ENCODE measurements around the gene PFKFB1.

- TF ChIP-seq, protein P1, sequence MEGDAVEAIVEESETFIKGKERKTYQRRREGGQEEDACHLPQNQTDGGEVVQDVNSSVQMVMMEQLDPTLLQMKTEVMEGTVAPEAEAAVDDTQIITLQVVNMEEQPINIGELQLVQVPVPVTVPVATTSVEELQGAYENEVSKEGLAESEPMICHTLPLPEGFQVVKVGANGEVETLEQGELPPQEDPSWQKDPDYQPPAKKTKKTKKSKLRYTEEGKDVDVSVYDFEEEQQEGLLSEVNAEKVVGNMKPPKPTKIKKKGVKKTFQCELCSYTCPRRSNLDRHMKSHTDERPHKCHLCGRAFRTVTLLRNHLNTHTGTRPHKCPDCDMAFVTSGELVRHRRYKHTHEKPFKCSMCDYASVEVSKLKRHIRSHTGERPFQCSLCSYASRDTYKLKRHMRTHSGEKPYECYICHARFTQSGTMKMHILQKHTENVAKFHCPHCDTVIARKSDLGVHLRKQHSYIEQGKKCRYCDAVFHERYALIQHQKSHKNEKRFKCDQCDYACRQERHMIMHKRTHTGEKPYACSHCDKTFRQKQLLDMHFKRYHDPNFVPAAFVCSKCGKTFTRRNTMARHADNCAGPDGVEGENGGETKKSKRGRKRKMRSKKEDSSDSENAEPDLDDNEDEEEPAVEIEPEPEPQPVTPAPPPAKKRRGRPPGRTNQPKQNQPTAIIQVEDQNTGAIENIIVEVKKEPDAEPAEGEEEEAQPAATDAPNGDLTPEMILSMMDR (IDR thresholded peaks at IDR 0.05): no peak
- no peak for TF ChIP-seq POLR2A (IDR thresholded peaks at IDR 0.05; ENCODE audit: low read length)
- no peak for TF ChIP-seq FOSL2 (IDR thresholded peaks at IDR 0.05)
- no peak for TF ChIP-seq FOSL2 (CRISPR knock-in tag; IDR thresholded peaks at IDR 0.05)
Observed at GRCh38 chrX:54992911-54993622, 921 bp downstream of the PFKFB1 start.
